ENCODE results near the gene TBL1XR1.

TBL1XR1 gene

DNA sequence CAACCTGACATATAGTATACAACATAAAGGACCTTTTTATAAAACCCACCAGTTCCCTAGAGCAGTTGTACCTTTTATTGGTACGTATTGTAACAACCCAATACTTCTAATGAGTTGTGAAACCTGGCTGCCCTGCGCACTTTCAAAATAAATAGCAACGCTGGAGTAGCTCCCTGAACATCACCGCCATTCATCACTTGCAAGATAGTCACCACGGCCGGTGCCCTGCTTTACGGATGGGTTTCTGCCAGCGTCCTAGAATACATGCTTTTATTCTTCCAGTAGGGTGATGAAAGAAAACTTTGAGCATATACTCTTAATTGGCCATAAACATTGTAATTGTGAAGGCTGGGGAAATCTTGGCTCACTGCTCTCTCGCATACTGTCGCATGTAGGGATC, 220.7 kb downstream of the TBL1XR1 start:
- no peak overlapping the region for H3K4me3 ChIP-seq (ENCODE audit: low read depth, low read length)
- no peak for TF ChIP-seq CTCF (IDR thresholded peaks at IDR 0.05; ENCODE audit: borderline replicate concordance, insufficient read depth, low read depth, low read length)

DNA sequence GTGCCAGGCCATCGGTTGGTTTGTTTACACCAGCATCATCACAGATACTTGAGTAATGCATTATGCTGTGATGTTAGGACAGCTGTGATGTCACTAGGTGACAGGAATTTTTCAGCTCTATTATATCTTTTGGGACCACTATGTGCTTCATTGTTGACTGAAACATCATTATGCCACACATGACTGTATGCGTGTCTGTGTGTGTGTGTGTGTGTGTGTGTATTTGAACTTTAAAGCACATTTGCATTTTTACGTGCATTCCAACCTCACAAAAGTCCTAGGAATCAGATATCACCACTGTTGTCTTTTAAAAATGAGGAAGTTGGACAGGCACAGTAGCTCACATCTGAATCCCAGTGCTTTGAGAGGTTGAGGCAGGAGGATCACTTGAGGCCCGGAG, 223.0 kb downstream of the TBL1XR1 start:
- no peak overlapping the region for H3K4me3 ChIP-seq (ENCODE audit: low read depth, low read length)
- TF ChIP-seq CTCF (IDR thresholded peaks at IDR 0.05; ENCODE audit: borderline replicate concordance, insufficient read depth, low read depth, low read length): no peak

GRCh38 chr3:176971613-176972174, 225.6 kb downstream of the TBL1XR1 start:
- TF ChIP-seq CTCF (IDR thresholded peaks at IDR 0.05; ENCODE audit: borderline replicate concordance, insufficient read depth, low read depth, low read length): no peak
- H3K4me3 ChIP-seq (ENCODE audit: low read depth, low read length): no peak overlapping the region

DNA sequence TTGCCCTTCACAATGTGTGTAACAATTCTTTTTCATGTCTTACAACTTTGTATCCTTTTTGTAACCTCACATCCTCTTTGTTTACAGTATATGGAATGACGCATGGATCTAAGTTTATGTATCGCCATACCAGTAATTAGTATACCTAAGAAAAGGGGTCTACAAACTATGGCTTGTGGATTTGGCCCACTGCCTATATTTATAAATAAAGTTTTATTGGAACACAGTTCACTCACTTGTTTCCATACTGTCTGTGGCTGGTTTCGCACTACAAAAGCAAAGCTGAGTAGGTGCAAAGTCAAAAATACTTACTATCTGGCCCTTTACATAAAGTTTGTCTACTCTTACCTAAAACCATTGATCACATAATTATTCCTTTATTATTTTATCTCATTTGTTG, 226.5 kb downstream of the TBL1XR1 start:
- no peak overlapping the region for H3K4me3 ChIP-seq (ENCODE audit: low read depth, low read length)
- no peak for TF ChIP-seq CTCF (IDR thresholded peaks at IDR 0.05; ENCODE audit: borderline replicate concordance, insufficient read depth, low read depth, low read length)

- TF ChIP-seq CTCF (IDR thresholded peaks at IDR 0.05; ENCODE audit: borderline replicate concordance, insufficient read depth, low read depth, low read length): no peak
- no peak overlapping the region for H3K4me3 ChIP-seq (ENCODE audit: low read depth, low read length)
Observed at GRCh38 chr3:176969506-176969905, 227.8 kb downstream of the TBL1XR1 start.

All from GM12875 (cell line).